GM23338 (cell line): ENCODE data around the gene AP2A1. TPM values are rescaled to one million over a fixed set of nuclear protein-coding genes. Genes with fewer than 3 reads are reported as not detected.

ENCODE experiments used
- ATAC-seq: fragments of 200-7000 bp; cut with Tn5 transposase; 3 replicates; pipeline ENCODE4 v1.9.1; 2020
- DNase-seq: peaks from one replicate; pipeline ENCODE4 v3.0.0-alpha.2; 2015; ENCODE audit warnings: low spot score
- H2AFZ ChIP-seq: fragments of 200-600 bp; sonication (generic); 2 replicates; pipeline ENCODE4 v1.8.0; 2016; ENCODE audit warnings: antibody characterized with exemption, mild to moderate bottlenecking, moderate library complexity
- H3F3A ChIP-seq: fragments of 200-600 bp; sonication (generic); replicated peaks from 2 replicates; pipeline ENCODE4 v1.8.0; 2017; ENCODE audit warnings: antibody characterized with exemption, mixed run types, low read depth
- H3K27ac ChIP-seq: fragments of 200-600 bp; sonication (generic); 2 replicates; pipeline ENCODE4 v1.6.1; 2016; ENCODE audit warnings: low read depth
- H3K27me3 ChIP-seq: fragments of 200-600 bp; sonication (generic); 2 replicates; pipeline ENCODE4 v1.8.0; 2016; ENCODE audit warnings: mild to moderate bottlenecking, mixed run types, moderate library complexity; ENCODE audit not compliant: insufficient read depth
- H3K36me3 ChIP-seq: fragments of 200-600 bp; sonication (generic); 2 replicates; pipeline ENCODE4 v1.8.0; 2016; ENCODE audit warnings: mild to moderate bottlenecking; ENCODE audit not compliant: insufficient read depth
- H3K4me1 ChIP-seq: fragments of 200-600 bp; sonication (generic); 2 replicates; pipeline ENCODE4 v1.8.0; 2016; ENCODE audit warnings: mild to moderate bottlenecking, moderate library complexity; ENCODE audit not compliant: insufficient read depth
- H3K4me2 ChIP-seq: fragments of 200-600 bp; sonication (generic); 2 replicates; pipeline ENCODE4 v1.7.1; 2017; ENCODE audit warnings: mixed run types
- H3K4me3 ChIP-seq: fragments of 200-600 bp; sonication (generic); 2 replicates; pipeline ENCODE4 v1.6.1; 2016; ENCODE audit warnings: mixed run types
- H3K79me2 ChIP-seq: fragments of 200-600 bp; sonication (generic); replicated peaks from 2 replicates; pipeline ENCODE4 v1.8.0; 2017; ENCODE audit warnings: mild to moderate bottlenecking; ENCODE audit not compliant: insufficient read depth
- H3K9me2 ChIP-seq: fragments of 200-600 bp; sonication (generic); 2 replicates; pipeline ENCODE4 v1.8.0; 2017; ENCODE audit not compliant: insufficient read depth
- H4K20me1 ChIP-seq: fragments of 200-600 bp; sonication (generic); replicated peaks from 2 replicates; pipeline ENCODE4 v1.8.0; 2017; ENCODE audit warnings: mild to moderate bottlenecking; ENCODE audit not compliant: insufficient read depth
- H3K27ac Mint-ChIP-seq: 2 replicates; pipeline ENCODE4 v1.8.0; 2020; ENCODE audit warnings: inconsistent platforms, mild to moderate bottlenecking, moderate library complexity, mixed read lengths
- H3K27me3 Mint-ChIP-seq: 3 replicates; pipeline ENCODE4 v1.8.0; 2022; ENCODE audit warnings: low read depth, mild to moderate bottlenecking, moderate library complexity, mixed read lengths, inconsistent platforms; ENCODE audit not compliant: insufficient read depth, poor library complexity
- H3K36me3 Mint-ChIP-seq: 3 replicates; pipeline ENCODE4 v1.8.0; 2021; ENCODE audit warnings: low read depth, mild to moderate bottlenecking, inconsistent platforms, moderate library complexity, mixed read lengths
- H3K4me1 Mint-ChIP-seq: 3 replicates; pipeline ENCODE4 v1.8.0; 2020; ENCODE audit warnings: mild to moderate bottlenecking, inconsistent platforms, mixed read lengths
- H3K4me3 Mint-ChIP-seq: 3 replicates; pipeline ENCODE4 v1.8.0; 2021; ENCODE audit warnings: moderate library complexity, mild to moderate bottlenecking, inconsistent platforms, mixed read lengths
- H3K9me3 Mint-ChIP-seq: 3 replicates; pipeline ENCODE4 v1.8.0; 2020; ENCODE audit warnings: moderate library complexity, mild to moderate bottlenecking, inconsistent platforms, mixed read lengths
- CREB1 ChIP-seq: fragments of 250-450 bp; sonication (Bioruptor Pico); IDR thresholded peaks from 2 replicates; pipeline ENCODE4 v1.5.0; 2020; ENCODE audit warnings: low read depth, mild to moderate bottlenecking, moderate library complexity
- JUNB ChIP-seq: IDR thresholded peaks from one replicate; pipeline ENCODE4 v1.6.1; 2016; ENCODE audit warnings: antibody characterized with exemption; ENCODE audit not compliant: unreplicated experiment
- STAT1 ChIP-seq: IDR thresholded peaks from one replicate; pipeline ENCODE4 v1.6.1; 2016; ENCODE audit warnings: antibody characterized with exemption; ENCODE audit not compliant: unreplicated experiment
- ZNF114 ChIP-seq: fragments of 250-450 bp; sonication (Bioruptor Pico); IDR thresholded peaks from 2 replicates; pipeline ENCODE4 v1.5.0; 2020; ENCODE audit warnings: mild to moderate bottlenecking, moderate library complexity
- polyA plus RNA-seq: library from polyadenylated mRNA; unstranded; fragments of >200 nt; fragmentation: Nextera tagmentation; extraction: Ambion mirVana; gene quantifications from 2 replicates; pipeline ENCODE4 v1.2.1, GENCODE V29; 2016
- total RNA-seq: library from RNA; depleted of rRNA; stranded (reverse); fragments of >200 nt; shearing (Covaris generic); gene quantifications from 2 replicates; pipeline ENCODE4 v1.2.3, GENCODE V29; 2014
- TF ChIP-seq, protein P1 (sequence below): fragments of 250-450 bp; sonication (Bioruptor Pico); IDR thresholded peaks from 2 replicates; pipeline ENCODE4 v1.5.0; 2020; ENCODE audit warnings: mild to moderate bottlenecking, moderate library complexity
- TF ChIP-seq, protein P2 (sequence below): IDR thresholded peaks from 2 replicates; pipeline ENCODE4 v1.6.1; 2016; ENCODE audit warnings: antibody characterized with exemption
- TF ChIP-seq, protein P3 (sequence below), 2 experiments: fragments of 200-600 bp in 1 of 2; sonication (generic) in 1 of 2; conservative IDR thresholded peaks; 2 replicates each; pipeline versions ENCODE4 v1.5.1 to v1.6.1; 2016 to 2017; ENCODE audit warnings: antibody characterized with exemption in 2 of 2, low read depth in 2 of 2, mild to moderate bottlenecking in 2 of 2, moderate library complexity in 1 of 2

Gene AP2A1
- total and polyA plus RNA-seq, 2 experiments from 2014 or later, result 34.1 to 129 TPM

DNA sequence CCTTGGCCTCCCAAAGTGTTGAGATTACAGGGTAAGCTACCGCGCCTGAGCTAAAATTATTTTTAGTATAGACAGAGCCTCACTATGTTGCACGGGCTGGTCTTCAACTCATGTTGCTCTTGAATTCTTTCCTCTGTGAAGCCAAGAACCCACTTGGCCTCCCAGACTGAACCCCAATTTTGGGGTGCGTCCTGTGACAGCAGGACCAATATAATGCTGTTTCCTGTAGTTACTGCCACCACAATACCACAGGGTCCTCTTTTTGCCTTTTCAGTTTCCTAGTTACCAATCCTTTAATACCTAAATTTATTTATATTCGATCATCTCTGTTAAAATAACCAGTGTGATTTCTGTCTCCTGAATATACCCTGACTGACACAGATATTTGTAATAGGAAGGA lies 36.6 kb upstream of the AP2A1 start (continued):
- TF ChIP-seq, protein P1, sequence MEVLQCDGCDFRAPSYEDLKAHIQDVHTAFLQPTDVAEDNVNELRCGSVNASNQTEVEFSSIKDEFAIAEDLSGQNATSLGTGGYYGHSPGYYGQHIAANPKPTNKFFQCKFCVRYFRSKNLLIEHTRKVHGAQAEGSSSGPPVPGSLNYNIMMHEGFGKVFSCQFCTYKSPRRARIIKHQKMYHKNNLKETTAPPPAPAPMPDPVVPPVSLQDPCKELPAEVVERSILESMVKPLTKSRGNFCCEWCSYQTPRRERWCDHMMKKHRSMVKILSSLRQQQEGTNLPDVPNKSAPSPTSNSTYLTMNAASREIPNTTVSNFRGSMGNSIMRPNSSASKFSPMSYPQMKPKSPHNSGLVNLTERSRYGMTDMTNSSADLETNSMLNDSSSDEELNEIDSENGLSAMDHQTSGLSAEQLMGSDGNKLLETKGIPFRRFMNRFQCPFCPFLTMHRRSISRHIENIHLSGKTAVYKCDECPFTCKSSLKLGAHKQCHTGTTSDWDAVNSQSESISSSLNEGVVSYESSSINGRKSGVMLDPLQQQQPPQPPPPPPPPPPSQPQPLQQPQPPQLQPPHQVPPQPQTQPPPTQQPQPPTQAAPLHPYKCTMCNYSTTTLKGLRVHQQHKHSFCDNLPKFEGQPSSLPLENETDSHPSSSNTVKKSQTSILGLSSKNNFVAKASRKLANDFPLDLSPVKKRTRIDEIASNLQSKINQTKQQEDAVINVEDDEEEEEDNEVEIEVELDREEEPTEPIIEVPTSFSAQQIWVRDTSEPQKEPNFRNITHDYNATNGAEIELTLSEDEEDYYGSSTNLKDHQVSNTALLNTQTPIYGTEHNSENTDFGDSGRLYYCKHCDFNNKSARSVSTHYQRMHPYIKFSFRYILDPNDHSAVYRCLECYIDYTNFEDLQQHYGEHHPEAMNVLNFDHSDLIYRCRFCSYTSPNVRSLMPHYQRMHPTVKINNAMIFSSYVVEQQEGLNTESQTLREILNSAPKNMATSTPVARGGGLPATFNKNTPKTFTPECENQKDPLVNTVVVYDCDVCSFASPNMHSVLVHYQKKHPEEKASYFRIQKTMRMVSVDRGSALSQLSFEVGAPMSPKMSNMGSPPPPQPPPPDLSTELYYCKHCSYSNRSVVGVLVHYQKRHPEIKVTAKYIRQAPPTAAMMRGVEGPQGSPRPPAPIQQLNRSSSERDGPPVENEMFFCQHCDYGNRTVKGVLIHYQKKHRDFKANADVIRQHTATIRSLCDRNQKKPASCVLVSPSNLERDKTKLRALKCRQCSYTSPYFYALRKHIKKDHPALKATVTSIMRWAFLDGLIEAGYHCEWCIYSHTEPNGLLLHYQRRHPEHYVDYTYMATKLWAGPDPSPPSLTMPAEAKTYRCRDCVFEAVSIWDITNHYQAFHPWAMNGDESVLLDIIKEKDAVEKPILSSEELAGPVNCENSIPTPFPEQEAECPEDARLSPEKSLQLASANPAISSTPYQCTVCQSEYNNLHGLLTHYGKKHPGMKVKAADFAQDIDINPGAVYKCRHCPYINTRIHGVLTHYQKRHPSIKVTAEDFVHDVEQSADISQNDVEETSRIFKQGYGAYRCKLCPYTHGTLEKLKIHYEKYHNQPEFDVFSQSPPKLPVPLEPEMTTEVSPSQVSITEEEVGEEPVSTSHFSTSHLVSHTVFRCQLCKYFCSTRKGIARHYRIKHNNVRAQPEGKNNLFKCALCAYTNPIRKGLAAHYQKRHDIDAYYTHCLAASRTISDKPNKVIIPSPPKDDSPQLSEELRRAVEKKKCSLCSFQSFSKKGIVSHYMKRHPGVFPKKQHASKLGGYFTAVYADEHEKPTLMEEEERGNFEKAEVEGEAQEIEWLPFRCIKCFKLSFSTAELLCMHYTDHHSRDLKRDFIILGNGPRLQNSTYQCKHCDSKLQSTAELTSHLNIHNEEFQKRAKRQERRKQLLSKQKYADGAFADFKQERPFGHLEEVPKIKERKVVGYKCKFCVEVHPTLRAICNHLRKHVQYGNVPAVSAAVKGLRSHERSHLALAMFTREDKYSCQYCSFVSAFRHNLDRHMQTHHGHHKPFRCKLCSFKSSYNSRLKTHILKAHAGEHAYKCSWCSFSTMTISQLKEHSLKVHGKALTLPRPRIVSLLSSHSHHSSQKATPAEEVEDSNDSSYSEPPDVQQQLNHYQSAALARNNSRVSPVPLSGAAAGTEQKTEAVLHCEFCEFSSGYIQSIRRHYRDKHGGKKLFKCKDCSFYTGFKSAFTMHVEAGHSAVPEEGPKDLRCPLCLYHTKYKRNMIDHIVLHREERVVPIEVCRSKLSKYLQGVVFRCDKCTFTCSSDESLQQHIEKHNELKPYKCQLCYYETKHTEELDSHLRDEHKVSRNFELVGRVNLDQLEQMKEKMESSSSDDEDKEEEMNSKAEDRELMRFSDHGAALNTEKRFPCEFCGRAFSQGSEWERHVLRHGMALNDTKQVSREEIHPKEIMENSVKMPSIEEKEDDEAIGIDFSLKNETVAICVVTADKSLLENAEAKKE (CRISPR knock-in tag), result no peak
- TF ChIP-seq, protein P2, sequence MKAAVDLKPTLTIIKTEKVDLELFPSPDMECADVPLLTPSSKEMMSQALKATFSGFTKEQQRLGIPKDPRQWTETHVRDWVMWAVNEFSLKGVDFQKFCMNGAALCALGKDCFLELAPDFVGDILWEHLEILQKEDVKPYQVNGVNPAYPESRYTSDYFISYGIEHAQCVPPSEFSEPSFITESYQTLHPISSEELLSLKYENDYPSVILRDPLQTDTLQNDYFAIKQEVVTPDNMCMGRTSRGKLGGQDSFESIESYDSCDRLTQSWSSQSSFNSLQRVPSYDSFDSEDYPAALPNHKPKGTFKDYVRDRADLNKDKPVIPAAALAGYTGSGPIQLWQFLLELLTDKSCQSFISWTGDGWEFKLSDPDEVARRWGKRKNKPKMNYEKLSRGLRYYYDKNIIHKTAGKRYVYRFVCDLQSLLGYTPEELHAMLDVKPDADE, result no peak

DNA sequence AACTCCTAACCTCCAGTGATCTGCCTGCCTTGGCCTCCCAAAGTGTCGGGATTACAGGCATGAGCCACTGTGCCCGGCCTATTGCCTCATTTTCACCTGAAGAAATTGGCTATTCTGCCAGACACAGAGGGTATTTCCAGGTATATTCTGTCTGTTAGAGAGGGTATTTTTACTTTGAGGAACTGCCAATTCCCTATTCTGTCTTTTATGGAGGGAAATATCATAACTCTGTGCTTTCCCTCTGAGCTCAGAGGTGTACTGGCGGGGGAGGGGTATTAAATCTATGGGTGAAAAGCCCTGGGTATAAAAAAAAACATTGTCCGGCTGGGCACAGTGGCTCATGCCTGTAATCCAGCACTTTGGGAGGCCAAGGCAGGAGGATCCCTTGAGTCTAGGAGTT lies 28.5 kb upstream of the AP2A1 start:
- Histone ChIP-seq H3K27ac (no peak overlapping the region), H4K20me1 (no peaks in the 10 kb centered on the region), H3F3A (no peaks in the 10 kb centered on the region), H2AFZ (no peak overlapping the region), H3K36me3 (no peaks in the 10 kb centered on the region), H3K4me3 (no peak overlapping the region), H3K79me2 (no peaks in the 10 kb centered on the region), H3K4me2 (no peak overlapping the region), H3K27me3 (no peaks in the 10 kb centered on the region), H3K9me2 (no peaks in the 10 kb centered on the region), H3K4me1 (no peaks in the 10 kb centered on the region)
- Mint-ChIP-seq H3K9me3 (no peaks in the 10 kb centered on the region), H3K27ac (no peak overlapping the region), H3K36me3 (no peaks in the 10 kb centered on the region), H3K27me3 (peaks cover 4% of the 10 kb centered on the region), H3K4me3 (no peak overlapping the region), H3K4me1 (no peaks in the 10 kb centered on the region)
- no peak for ATAC-seq
- no peak for DNase-seq
- TF ChIP-seq, protein P1 (CRISPR knock-in tag), result no peak
- TF ChIP-seq CREB1 (CRISPR knock-in tag) (no peak), ZNF114 (CRISPR knock-in tag) (no peak), JUNB (no peak), STAT1 (no peak)
- TF ChIP-seq, protein P3, sequence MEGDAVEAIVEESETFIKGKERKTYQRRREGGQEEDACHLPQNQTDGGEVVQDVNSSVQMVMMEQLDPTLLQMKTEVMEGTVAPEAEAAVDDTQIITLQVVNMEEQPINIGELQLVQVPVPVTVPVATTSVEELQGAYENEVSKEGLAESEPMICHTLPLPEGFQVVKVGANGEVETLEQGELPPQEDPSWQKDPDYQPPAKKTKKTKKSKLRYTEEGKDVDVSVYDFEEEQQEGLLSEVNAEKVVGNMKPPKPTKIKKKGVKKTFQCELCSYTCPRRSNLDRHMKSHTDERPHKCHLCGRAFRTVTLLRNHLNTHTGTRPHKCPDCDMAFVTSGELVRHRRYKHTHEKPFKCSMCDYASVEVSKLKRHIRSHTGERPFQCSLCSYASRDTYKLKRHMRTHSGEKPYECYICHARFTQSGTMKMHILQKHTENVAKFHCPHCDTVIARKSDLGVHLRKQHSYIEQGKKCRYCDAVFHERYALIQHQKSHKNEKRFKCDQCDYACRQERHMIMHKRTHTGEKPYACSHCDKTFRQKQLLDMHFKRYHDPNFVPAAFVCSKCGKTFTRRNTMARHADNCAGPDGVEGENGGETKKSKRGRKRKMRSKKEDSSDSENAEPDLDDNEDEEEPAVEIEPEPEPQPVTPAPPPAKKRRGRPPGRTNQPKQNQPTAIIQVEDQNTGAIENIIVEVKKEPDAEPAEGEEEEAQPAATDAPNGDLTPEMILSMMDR (conservative IDR thresholded peaks at IDR 0.05; ENCODE audit: low read depth in 2 of 2), result no peak
